ENCODE data around the gene SLC35F4. TPM values are rescaled to one million over a fixed set of nuclear protein-coding genes. Genes with fewer than 3 reads are reported as not detected.

Gene SLC35F4
- total and polyA plus RNA-seq, 2 donors (not counting 3 experiments of a cell fraction or from before 2014, with no cell fraction given) = not detected

DNA sequence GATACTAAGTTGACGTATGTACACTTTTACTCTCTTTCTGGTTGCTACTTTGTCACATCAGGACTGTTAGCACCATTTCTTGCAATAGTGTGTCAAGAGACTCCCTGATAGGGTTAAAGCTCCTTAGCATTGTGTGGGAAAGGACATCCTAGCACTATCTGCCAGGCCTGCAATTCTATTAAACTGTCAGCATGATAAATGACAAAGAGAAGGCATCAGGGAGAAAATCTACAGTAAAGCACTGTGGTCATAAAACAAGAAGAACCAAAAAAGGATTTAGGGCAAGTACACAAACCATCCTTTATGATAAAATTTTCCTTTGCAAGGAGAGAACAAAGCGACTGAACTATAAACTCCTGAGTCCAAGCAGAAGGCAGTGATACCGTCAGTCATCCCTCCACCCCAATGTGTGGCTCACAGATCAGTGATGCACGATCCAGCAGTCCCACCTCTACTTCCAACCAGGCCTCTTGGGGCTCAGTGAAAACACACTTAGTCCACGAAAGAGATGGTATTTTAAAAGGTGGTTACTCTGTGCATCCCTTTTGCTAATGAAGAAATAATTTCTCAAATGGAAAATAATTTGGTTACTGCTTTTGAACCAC is 31.4 kb upstream of the SLC35F4 start:
- ChIA-PET CTCF (no interaction called here), POLR2A (no interaction called here)
- FAIRE-seq (no peak), DNase-seq (ENCODE audit: low read depth, low spot score) (no peak)
- Histone ChIP-seq H3K4me3 (replicated peaks in 1 of 3; ENCODE audit: insufficient read depth in 1 of 3, low read depth in 1 of 3, low read length in 3 of 3) (no peak overlapping the region), H2AFZ (ENCODE audit: low read depth, low read length) (no peak overlapping the region), H3K4me1 (ENCODE audit: control insufficient read depth, extremely low read depth, insufficient read depth, low read length) (no peaks in the 10 kb centered on the region), H4K20me1 (replicated peaks; ENCODE audit: control insufficient read depth, extremely low read depth, insufficient read depth, low read length) (no peaks in the 10 kb centered on the region), H3K9me3 (replicated peaks; ENCODE audit: control insufficient read depth, insufficient read depth, low read length) (no peaks in the 10 kb centered on the region), H3K36me3 (ENCODE audit: control insufficient read depth in 2 of 2, extremely low read depth in 1 of 2, insufficient read depth in 2 of 2, low read length in 2 of 2) (no peaks in the 10 kb centered on the region), H3K27me3 (ENCODE audit: control insufficient read depth in 2 of 2, insufficient read depth in 2 of 2, low read length in 2 of 2) (no peaks in the 10 kb centered on the region), H3K9me1 (replicated peaks; ENCODE audit: control insufficient read depth, extremely low read depth, insufficient read depth, low read length) (no peaks in the 10 kb centered on the region), H3K27ac (ENCODE audit: insufficient read depth, low read depth, low read length) (no peak overlapping the region), H3K9ac (replicated peaks; ENCODE audit: extremely low read depth, insufficient read depth, low read length) (no peak overlapping the region), H3K4me2 (ENCODE audit: insufficient read depth, low read length) (no peak overlapping the region), H3K79me2 (ENCODE audit: control insufficient read depth, insufficient read depth, low read length) (no peaks in the 10 kb centered on the region)
- dilution Hi-C loops (cut with MboI; ENCODE audit: extremely low pct_ligation_motif_present, low sequenced_read_pairs) = no loop called here
- TF ChIP-seq POLR2A (IDR thresholded peaks at IDR 0.05; ENCODE audit: low read depth, low read length) = no peak
- BruUV-seq (replicated peaks) = no TSS peak
- intact Hi-C loops (cut with micrococcal nuclease) = no loop called here

DNA sequence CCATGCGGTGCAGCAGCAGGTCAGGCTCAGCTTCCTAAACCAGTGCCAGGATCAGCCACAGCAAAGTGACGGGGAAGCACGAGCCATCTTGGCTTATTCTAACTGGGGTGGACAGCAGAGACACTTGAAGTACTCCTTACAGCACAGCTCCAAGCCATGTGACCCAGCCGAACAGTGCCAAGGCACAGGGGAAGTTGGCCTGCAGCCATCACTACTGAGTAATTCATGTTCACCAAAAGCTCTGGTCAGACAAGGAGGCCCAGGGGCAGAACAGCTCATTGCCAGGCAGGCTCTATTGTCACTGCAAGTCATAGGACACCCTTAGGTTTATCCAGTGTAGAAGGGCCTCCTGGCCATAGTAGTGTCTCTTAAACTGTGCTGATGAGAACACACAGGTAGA is 23.4 kb upstream of the SLC35F4 start:
- Histone ChIP-seq H3K79me2 (ENCODE audit: control insufficient read depth, insufficient read depth, low read length) (no peaks in the 10 kb centered on the region), H3K36me3 (ENCODE audit: control insufficient read depth in 2 of 2, extremely low read depth in 1 of 2, insufficient read depth in 2 of 2, low read length in 2 of 2) (no peaks in the 10 kb centered on the region), H3K9me1 (replicated peaks; ENCODE audit: control insufficient read depth, extremely low read depth, insufficient read depth, low read length) (no peaks in the 10 kb centered on the region), H3K27me3 (ENCODE audit: control insufficient read depth in 2 of 2, insufficient read depth in 2 of 2, low read length in 2 of 2) (no peaks in the 10 kb centered on the region), H3K27ac (ENCODE audit: insufficient read depth, low read depth, low read length) (no peak overlapping the region), H3K9ac (replicated peaks; ENCODE audit: extremely low read depth, insufficient read depth, low read length) (no peak overlapping the region), H3K4me3 (replicated peaks in 1 of 3; ENCODE audit: insufficient read depth in 1 of 3, low read depth in 1 of 3, low read length in 3 of 3) (no peak overlapping the region), H3K4me2 (ENCODE audit: insufficient read depth, low read length) (no peak overlapping the region), H3K9me3 (replicated peaks; ENCODE audit: control insufficient read depth, insufficient read depth, low read length) (no peaks in the 10 kb centered on the region), H4K20me1 (replicated peaks; ENCODE audit: control insufficient read depth, extremely low read depth, insufficient read depth, low read length) (no peaks in the 10 kb centered on the region), H3K4me1 (ENCODE audit: control insufficient read depth, extremely low read depth, insufficient read depth, low read length) (no peaks in the 10 kb centered on the region), H2AFZ (ENCODE audit: low read depth, low read length) (no peak overlapping the region)
- TF ChIP-seq POLR2A (IDR thresholded peaks at IDR 0.05; ENCODE audit: low read depth, low read length) (no peak), GATA2 (IDR thresholded peaks at IDR 0.05; ENCODE audit: insufficient read depth, insufficient read length, low read depth, low read length) (no peak), POLR2AphosphoS5 (IDR thresholded peaks at IDR 0.05; ENCODE audit: insufficient read depth, low read depth, low read length) (no peak), FOS (IDR thresholded peaks at IDR 0.05; ENCODE audit: borderline replicate concordance, insufficient read depth, low read length) (no peak), MYC (IDR thresholded peaks at IDR 0.05; ENCODE audit: low read depth, low read length) (no peak), JUN (IDR thresholded peaks at IDR 0.05; ENCODE audit: borderline replicate concordance, insufficient read depth, insufficient read length, low read depth) (no peak), EZH2 (IDR thresholded peaks at IDR 0.05; ENCODE audit: borderline replicate concordance, low read depth, low read length, severe bottlenecking) (no peak)
- TF ChIP-seq, protein P1, sequence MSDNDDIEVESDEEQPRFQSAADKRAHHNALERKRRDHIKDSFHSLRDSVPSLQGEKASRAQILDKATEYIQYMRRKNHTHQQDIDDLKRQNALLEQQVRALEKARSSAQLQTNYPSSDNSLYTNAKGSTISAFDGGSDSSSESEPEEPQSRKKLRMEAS (IDR thresholded peaks at IDR 0.05; ENCODE audit: insufficient read depth, insufficient read length) = no peak
- TF ChIP-seq, protein P2, sequence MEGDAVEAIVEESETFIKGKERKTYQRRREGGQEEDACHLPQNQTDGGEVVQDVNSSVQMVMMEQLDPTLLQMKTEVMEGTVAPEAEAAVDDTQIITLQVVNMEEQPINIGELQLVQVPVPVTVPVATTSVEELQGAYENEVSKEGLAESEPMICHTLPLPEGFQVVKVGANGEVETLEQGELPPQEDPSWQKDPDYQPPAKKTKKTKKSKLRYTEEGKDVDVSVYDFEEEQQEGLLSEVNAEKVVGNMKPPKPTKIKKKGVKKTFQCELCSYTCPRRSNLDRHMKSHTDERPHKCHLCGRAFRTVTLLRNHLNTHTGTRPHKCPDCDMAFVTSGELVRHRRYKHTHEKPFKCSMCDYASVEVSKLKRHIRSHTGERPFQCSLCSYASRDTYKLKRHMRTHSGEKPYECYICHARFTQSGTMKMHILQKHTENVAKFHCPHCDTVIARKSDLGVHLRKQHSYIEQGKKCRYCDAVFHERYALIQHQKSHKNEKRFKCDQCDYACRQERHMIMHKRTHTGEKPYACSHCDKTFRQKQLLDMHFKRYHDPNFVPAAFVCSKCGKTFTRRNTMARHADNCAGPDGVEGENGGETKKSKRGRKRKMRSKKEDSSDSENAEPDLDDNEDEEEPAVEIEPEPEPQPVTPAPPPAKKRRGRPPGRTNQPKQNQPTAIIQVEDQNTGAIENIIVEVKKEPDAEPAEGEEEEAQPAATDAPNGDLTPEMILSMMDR (IDR thresholded peaks at IDR 0.05; ENCODE audit: extremely low read depth in 1 of 2, insufficient read depth in 1 of 2, low read depth in 1 of 2, low read length in 2 of 2) = no peak
- CTCF ChIA-PET = no interaction called here
- dilution Hi-C loops (cut with MboI; ENCODE audit: extremely low pct_ligation_motif_present, low sequenced_read_pairs) = no loop called here
- no TSS peak for BruUV-seq (replicated peaks)
- FAIRE-seq = no peak
- POLR2A ChIA-PET = no interaction called here
- DNase-seq (ENCODE audit: low read depth, low spot score) = peak; percentile 3
- intact Hi-C loops (cut with micrococcal nuclease) = no loop called here

Measured in endothelial cell of umbilical vein (primary cell).